ENCODE measurements around the gene IRS2.

IRS2 gene

DNA sequence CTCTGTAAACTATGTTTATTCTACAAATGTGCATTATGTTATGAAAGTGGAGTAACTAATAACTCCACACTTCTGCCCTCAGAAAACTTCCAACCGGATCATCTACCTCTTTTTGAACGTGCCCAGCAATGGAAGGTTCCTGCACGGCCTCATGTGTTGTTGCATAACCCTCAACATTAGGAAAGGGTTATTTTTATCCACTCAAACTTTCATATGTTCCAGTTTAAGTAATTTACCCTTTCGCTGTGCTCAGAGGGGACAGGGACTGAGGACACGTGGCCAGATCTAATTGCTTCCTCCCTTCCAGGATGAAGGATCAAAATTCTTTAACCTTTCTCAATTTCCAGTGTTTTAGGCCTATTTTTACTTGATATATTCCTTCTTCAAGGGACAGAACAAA lies 29.6 kb downstream of the IRS2 start:
- H3K36me3 ChIP-seq (ENCODE audit: control insufficient read depth, insufficient read depth, low read length) = no peaks in the 10 kb centered on the region
- no peak for DNase-seq (ENCODE audit: extremely low read depth, insufficient read length)
- no peaks in the 10 kb centered on the region for H3K27me3 ChIP-seq (replicated peaks; ENCODE audit: control insufficient read depth, insufficient read depth, low read length)
- no peak overlapping the region for H3K4me3 ChIP-seq (replicated peaks; ENCODE audit: low read depth, low read length)
- TF ChIP-seq, protein P1, sequence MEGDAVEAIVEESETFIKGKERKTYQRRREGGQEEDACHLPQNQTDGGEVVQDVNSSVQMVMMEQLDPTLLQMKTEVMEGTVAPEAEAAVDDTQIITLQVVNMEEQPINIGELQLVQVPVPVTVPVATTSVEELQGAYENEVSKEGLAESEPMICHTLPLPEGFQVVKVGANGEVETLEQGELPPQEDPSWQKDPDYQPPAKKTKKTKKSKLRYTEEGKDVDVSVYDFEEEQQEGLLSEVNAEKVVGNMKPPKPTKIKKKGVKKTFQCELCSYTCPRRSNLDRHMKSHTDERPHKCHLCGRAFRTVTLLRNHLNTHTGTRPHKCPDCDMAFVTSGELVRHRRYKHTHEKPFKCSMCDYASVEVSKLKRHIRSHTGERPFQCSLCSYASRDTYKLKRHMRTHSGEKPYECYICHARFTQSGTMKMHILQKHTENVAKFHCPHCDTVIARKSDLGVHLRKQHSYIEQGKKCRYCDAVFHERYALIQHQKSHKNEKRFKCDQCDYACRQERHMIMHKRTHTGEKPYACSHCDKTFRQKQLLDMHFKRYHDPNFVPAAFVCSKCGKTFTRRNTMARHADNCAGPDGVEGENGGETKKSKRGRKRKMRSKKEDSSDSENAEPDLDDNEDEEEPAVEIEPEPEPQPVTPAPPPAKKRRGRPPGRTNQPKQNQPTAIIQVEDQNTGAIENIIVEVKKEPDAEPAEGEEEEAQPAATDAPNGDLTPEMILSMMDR (IDR thresholded peaks at IDR 0.05; ENCODE audit: insufficient read depth, low read length, poor library complexity, severe bottlenecking) = no peak

DNA sequence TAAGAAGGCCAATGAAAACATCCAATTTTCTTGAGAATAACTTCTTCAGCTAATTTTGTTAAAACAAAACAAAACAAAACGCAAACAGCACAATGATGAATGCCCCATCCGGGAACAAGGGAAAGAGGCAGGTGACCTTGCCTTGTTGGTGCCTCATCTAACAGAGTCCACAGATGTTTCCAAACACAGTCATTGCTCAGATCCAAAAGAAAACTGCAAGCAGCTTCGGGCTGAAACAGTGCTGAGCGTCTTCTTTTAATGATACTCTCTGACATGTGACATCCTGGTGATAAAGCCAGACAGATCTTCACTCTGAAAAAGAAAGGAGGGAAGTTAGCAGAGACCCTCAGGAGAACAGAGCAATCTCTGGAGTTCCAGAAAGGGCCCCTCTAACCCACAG lies 30.4 kb downstream of the IRS2 start:
- no peak overlapping the region for H3K4me3 ChIP-seq (replicated peaks; ENCODE audit: low read depth, low read length)
- TF ChIP-seq, protein P1 (IDR thresholded peaks at IDR 0.05; ENCODE audit: insufficient read depth, low read length, poor library complexity, severe bottlenecking) = no peak
- no peak for DNase-seq (ENCODE audit: extremely low read depth, insufficient read length)
- H3K36me3 ChIP-seq (ENCODE audit: control insufficient read depth, insufficient read depth, low read length) = no peaks in the 10 kb centered on the region
- no peaks in the 10 kb centered on the region for H3K27me3 ChIP-seq (replicated peaks; ENCODE audit: control insufficient read depth, insufficient read depth, low read length)

DNA sequence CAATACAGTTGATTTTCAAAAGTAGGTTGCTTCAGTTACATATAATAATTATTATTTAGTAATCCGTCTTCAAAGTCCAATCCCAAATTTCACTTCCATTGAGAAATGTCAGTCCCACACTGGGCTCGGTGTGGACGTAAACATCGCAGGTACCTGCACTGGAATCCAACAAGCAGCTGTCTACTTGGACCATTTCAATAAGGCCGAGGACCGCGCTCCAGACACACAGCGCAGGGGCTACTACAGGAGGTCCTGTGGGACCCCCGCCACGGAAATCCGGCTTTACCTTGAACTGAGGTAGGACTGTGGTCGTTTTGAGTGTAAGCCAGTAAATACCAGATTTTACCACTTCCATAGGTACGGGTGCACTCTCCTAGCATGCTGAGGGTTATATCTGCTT lies 30.8 kb downstream of the IRS2 start:
- no peaks in the 10 kb centered on the region for H3K27me3 ChIP-seq (replicated peaks; ENCODE audit: control insufficient read depth, insufficient read depth, low read length)
- DNase-seq (ENCODE audit: extremely low read depth, insufficient read length) = no peak
- no peaks in the 10 kb centered on the region for H3K36me3 ChIP-seq (ENCODE audit: control insufficient read depth, insufficient read depth, low read length)
- TF ChIP-seq, protein P1 (IDR thresholded peaks at IDR 0.05; ENCODE audit: insufficient read depth, low read length, poor library complexity, severe bottlenecking) = no peak
- no peak overlapping the region for H3K4me3 ChIP-seq (replicated peaks; ENCODE audit: low read depth, low read length)

DNA sequence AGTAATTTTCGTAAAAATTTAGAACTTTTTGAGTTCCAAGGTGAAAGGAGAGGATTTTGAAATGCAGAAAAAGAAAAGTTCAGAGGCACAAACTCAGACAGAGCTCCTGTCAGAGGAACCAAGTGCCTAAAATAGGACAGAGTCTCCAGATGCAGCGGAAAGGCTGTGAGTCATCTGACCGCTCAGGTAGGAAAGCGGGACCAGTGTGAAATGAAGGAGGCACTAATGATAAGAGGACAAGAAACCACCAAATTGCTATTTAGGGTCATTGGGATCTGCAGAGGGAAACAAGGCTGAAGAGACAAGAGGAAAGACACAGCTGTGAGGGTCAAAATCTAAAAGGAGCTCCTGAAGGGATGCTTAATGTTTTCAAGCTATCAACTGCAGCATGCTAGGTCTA lies 34.9 kb downstream of the IRS2 start:
- TF ChIP-seq, protein P1 (IDR thresholded peaks at IDR 0.05; ENCODE audit: insufficient read depth, low read length, poor library complexity, severe bottlenecking) = no peak
- H3K27me3 ChIP-seq (replicated peaks; ENCODE audit: control insufficient read depth, insufficient read depth, low read length) = no peaks in the 10 kb centered on the region
- no peak overlapping the region for H3K4me3 ChIP-seq (replicated peaks; ENCODE audit: low read depth, low read length)
- no peaks in the 10 kb centered on the region for H3K36me3 ChIP-seq (ENCODE audit: control insufficient read depth, insufficient read depth, low read length)
- no peak for DNase-seq (ENCODE audit: extremely low read depth, insufficient read length)

DNA sequence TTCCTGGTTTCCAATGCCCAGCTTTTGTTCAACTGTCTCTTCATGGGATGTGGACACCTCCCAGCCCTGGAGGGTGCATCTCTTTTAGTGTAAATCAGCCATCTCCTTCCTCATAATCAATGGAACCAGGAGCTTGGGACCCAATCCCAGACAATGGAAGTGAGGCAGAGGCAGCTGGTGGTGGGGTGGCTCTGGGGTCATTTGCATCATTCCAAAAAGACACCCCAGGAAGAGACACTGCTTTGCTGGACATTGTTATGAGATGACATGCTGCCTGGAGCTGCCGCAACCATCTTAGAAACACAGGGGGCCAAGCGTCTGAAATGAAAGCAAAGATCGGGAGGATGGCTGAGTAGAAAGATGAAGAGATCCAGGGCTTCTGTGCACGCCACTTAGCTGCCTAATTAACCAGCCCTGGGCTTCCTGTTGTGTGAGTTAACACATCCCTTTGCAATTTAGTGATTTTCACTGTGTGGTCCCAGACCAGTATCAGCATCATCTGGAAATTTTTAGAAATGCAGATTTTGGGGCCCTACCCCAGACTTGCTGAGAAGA lies 36.1 kb downstream of the IRS2 start:
- Histone ChIP-seq H3K36me3 (ENCODE audit: control insufficient read depth, insufficient read depth, low read length) (no peaks in the 10 kb centered on the region), H3K27me3 (replicated peaks; ENCODE audit: control insufficient read depth, insufficient read depth, low read length) (no peaks in the 10 kb centered on the region), H3K4me3 (replicated peaks; ENCODE audit: low read depth, low read length) (no peak overlapping the region)
- TF ChIP-seq, protein P1 (IDR thresholded peaks at IDR 0.05; ENCODE audit: insufficient read depth, low read length, poor library complexity, severe bottlenecking) = no peak
- no peak for DNase-seq (ENCODE audit: extremely low read depth, insufficient read length)

DNA sequence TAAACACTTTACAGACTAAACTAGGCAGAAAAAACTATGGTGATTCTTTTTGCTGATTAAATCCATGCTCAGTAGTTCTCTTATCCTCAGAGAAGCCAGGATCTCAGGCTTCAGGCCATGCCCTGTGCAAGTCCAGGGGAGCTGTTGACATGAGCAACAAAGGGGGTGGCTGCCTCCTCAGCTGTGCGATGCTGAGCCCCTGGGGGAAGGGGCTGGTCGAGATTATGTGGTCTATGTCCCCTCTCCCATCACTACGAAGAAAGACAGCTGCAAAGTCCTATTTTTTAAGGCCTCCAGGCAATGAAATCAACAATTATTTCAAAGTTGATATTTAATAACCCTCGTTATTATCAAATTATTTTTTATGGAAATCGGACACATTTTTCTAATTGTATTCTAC lies 37.0 kb downstream of the IRS2 start:
- TF ChIP-seq, protein P1 (IDR thresholded peaks at IDR 0.05; ENCODE audit: insufficient read depth, low read length, poor library complexity, severe bottlenecking) = no peak
- no peak for DNase-seq (ENCODE audit: extremely low read depth, insufficient read length)
- no peaks in the 10 kb centered on the region for H3K27me3 ChIP-seq (replicated peaks; ENCODE audit: control insufficient read depth, insufficient read depth, low read length)

More for the DNA sequence above, 37.0 kb downstream of the IRS2 start:
- Histone ChIP-seq H3K36me3 (ENCODE audit: control insufficient read depth, insufficient read depth, low read length) (no peaks in the 10 kb centered on the region), H3K4me3 (replicated peaks; ENCODE audit: low read depth, low read length) (no peak overlapping the region)

Measured in GM06990 (cell line).